Measurements from ENCODE around the gene KANSL2.
"Not testable (repeated sequence)": the region's sequence is repeated elsewhere in the genome, so short reads cannot be mapped to it uniquely, and the experiment has no call there.

The KANSL2 gene

GRCh38 chr12:48643011-48643410 lies 39.0 kb downstream of the KANSL2 start:
- no peak for DNase-seq
- H3K9me3 Mint-ChIP-seq: peaks cover 49% of the 10 kb centered on the region
- H3K27ac Mint-ChIP-seq: no peak overlapping the region
- H3K27me3 Mint-ChIP-seq (ENCODE audit: low read depth, poor library complexity): no peaks in the 10 kb centered on the region
- no peaks in the 10 kb centered on the region for H3K4me1 Mint-ChIP-seq
- H3K36me3 Mint-ChIP-seq (ENCODE audit: low read depth): peaks cover 79% of the 10 kb centered on the region
- H3K4me3 Mint-ChIP-seq: no peak overlapping the region
- TF ChIP-seq, protein P1, sequence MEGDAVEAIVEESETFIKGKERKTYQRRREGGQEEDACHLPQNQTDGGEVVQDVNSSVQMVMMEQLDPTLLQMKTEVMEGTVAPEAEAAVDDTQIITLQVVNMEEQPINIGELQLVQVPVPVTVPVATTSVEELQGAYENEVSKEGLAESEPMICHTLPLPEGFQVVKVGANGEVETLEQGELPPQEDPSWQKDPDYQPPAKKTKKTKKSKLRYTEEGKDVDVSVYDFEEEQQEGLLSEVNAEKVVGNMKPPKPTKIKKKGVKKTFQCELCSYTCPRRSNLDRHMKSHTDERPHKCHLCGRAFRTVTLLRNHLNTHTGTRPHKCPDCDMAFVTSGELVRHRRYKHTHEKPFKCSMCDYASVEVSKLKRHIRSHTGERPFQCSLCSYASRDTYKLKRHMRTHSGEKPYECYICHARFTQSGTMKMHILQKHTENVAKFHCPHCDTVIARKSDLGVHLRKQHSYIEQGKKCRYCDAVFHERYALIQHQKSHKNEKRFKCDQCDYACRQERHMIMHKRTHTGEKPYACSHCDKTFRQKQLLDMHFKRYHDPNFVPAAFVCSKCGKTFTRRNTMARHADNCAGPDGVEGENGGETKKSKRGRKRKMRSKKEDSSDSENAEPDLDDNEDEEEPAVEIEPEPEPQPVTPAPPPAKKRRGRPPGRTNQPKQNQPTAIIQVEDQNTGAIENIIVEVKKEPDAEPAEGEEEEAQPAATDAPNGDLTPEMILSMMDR (IDR thresholded peaks at IDR 0.05): no peak

DNA sequence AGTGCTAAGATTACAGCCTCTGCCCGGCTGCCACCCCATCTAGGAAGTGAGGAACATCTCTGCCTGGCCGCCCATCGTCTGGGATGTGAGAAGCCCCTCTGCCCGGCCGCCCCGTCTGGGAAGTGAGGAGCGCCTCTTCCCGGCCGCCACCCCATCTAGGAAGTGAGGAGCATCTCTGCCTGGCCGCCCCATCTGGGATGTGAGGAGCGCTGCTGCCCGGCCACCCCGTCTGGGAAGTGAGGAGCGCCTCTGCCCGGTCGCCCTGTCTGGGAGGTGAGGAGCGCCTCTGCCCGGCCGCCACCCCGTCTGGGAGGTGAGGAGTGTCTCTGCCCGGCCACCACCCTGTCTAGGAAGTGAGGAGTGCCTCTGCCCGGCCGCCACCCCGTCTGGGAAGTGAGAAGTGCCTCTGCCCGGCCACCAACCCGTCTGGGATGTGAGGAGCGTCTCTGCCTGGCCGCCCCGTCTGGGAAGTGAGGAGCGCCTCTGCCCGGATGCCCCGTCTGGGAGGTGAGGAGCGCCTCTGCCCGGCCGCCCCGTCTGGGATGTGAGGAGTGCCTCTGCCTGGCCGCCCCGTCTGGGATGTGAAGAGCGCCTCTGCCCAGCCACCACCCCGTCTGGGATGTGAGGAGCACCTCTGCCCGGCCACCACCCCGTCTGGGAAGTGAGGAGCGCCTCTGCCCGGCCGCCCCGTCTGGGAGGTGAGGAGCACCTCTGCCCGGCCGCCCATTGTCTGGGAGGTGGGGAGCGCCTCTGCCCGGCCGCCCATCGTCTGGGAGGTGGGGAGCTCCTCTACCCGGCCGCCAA lies 40.1 kb downstream of the KANSL2 start:
- Mint-ChIP-seq H3K36me3 (ENCODE audit: low read depth) (peaks cover 70% of the 10 kb centered on the region), H3K9me3 (peaks cover 49% of the 10 kb centered on the region)
- H3K4me1 Mint-ChIP-seq; H3K4me3 Mint-ChIP-seq; H3K27ac Mint-ChIP-seq; H3K27me3 Mint-ChIP-seq (ENCODE audit: low read depth, poor library complexity); DNase-seq: not testable (repeated sequence)

DNA sequence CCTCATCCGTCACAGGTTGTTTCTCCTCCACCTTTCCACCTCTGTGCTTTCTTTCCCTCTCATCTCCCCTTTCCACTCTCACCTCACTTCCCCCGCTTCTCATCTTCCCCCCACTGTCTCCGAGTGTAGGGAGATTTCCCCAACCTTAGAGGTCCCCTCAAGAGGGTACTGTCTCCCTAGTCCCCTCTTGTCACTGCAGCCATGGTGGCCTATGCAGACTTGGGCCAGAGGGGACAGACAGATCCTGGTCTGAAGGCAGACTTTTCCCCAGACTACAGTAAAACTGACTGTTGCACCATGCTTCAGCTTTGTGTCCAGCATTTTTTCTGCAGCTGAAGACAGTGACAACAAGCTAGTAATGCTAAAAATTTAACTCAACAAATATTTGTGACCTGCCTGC lies 41.2 kb downstream of the KANSL2 start:
- Mint-ChIP-seq H3K4me1 (no peaks in the 10 kb centered on the region), H3K9me3 (peaks cover 49% of the 10 kb centered on the region), H3K4me3 (no peak overlapping the region), H3K36me3 (ENCODE audit: low read depth) (peaks cover 59% of the 10 kb centered on the region), H3K27me3 (ENCODE audit: low read depth, poor library complexity) (peaks cover 6% of the 10 kb centered on the region), H3K27ac (no peak overlapping the region)
- DNase-seq: no peak
- TF ChIP-seq, protein P1 (IDR thresholded peaks at IDR 0.05): no peak

- Mint-ChIP-seq H3K36me3 (ENCODE audit: low read depth) (peaks cover 54% of the 10 kb centered on the region), H3K27me3 (ENCODE audit: low read depth, poor library complexity) (peaks cover 6% of the 10 kb centered on the region), H3K4me1 (no peaks in the 10 kb centered on the region), H3K4me3 (no peak overlapping the region), H3K27ac (no peak overlapping the region), H3K9me3 (peaks cover 49% of the 10 kb centered on the region)
- TF ChIP-seq, protein P1 (IDR thresholded peaks at IDR 0.05): no peak
- no peak for DNase-seq
These were observed 41.6 kb downstream of the KANSL2 start for GRCh38 chr12:48640428-48640827.

- no peaks in the 10 kb centered on the region for H3K36me3 Mint-ChIP-seq (ENCODE audit: low read depth)
- peak overlapping the region; percentile 58 for H3K27ac Mint-ChIP-seq
- H3K4me3 Mint-ChIP-seq: no peak overlapping the region
- peaks cover 8% of the 10 kb centered on the region for H3K4me1 Mint-ChIP-seq
- TF ChIP-seq, protein P1 (IDR thresholded peaks at IDR 0.05): no peak
- H3K9me3 Mint-ChIP-seq: no peaks in the 10 kb centered on the region
- H3K27me3 Mint-ChIP-seq (ENCODE audit: low read depth, poor library complexity): peaks cover 23% of the 10 kb centered on the region
- no peak for DNase-seq
These were observed 51.0 kb downstream of the KANSL2 start for GRCh38 chr12:48631071-48631470.

- Mint-ChIP-seq H3K36me3 (ENCODE audit: low read depth) (no peaks in the 10 kb centered on the region), H3K9me3 (no peaks in the 10 kb centered on the region), H3K27ac (no peak overlapping the region), H3K27me3 (ENCODE audit: low read depth, poor library complexity) (peaks cover 23% of the 10 kb centered on the region), H3K4me3 (no peak overlapping the region), H3K4me1 (peaks cover 8% of the 10 kb centered on the region)
- TF ChIP-seq, protein P1 (IDR thresholded peaks at IDR 0.05): no peak
- no peak for DNase-seq
These were observed 51.7 kb downstream of the KANSL2 start for GRCh38 chr12:48630346-48630745.

Data from nephron progenitor cell (in vitro differentiated cells).